GM12801 (cell line): ENCODE results near the gene ASNS.

Source experiments
- CTCF ChIP-seq: IDR thresholded peaks from one replicate; pipeline ENCODE4 v1.5.1; 2011; ENCODE audit warnings: control low read depth; ENCODE audit not compliant: insufficient read length; ENCODE audit errors: extremely low read depth

ASNS gene

GRCh38 chr7:97872025-97872669 is at the start of gene ASNS:
Gene ASNS, minus strand, starts transcription at chr7:97872408. Its CDS starts 3,252 bp downstream, at chr7:97869156.
- TF ChIP-seq CTCF = no peak

- TF ChIP-seq CTCF = no peak
Measured at GRCh38 chr7:97873606-97874005, 1.4 kb upstream of the ASNS start.

- no peak for TF ChIP-seq CTCF
Measured at GRCh38 chr7:97871659-97872024, 566 bp downstream of the ASNS start.

- TF ChIP-seq CTCF = no peak
Measured at GRCh38 chr7:97868788-97869187, 3.4 kb downstream of the ASNS start.

- no peak for TF ChIP-seq CTCF
Measured at GRCh38 chr7:97868314-97868713, 3.9 kb downstream of the ASNS start.

- no peak for TF ChIP-seq CTCF
Measured at GRCh38 chr7:97865104-97865503, 7.1 kb downstream of the ASNS start.

- TF ChIP-seq CTCF = no peak
Measured at GRCh38 chr7:97859606-97860204, 12.5 kb downstream of the ASNS start.
